GM21723 (cell line): Measurements from ENCODE around the gene KCND2.
"Not testable (repeated sequence)": the region's sequence is repeated elsewhere in the genome, so short reads cannot be mapped to it uniquely, and the experiment has no call there.

Experiments used
- ATAC-seq: cut with Tn5 transposase; IDR thresholded peaks from one replicate; pipeline ENCODE4 v1.9.1; 2021; ENCODE audit warnings: mild to moderate bottlenecking, moderate library complexity; ENCODE audit not compliant: unreplicated experiment

Gene KCND2

GRCh38 chr7:120480472-120480871 is 207.5 kb downstream of the KCND2 start:
- no peak for ATAC-seq

DNA sequence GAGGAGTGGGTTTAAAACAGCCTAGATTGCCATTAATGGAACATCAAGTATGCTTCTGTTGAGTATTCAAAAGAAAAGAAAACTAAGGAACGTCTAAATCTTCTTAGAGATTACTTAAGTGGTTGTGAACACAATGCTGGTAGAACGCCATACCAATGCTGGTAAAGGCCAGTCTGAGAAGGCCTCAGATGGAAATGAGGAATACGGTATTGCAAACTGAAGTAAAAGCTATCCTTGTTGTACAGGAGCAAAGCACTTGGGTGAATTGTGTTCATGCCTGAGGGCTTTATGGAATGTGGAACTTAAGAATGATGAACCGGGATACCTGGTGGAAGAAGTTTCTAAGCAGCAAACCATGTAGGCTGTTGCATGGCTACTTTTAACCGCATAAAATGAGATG is 208.0 kb downstream of the KCND2 start:
- ATAC-seq = no peak

DNA sequence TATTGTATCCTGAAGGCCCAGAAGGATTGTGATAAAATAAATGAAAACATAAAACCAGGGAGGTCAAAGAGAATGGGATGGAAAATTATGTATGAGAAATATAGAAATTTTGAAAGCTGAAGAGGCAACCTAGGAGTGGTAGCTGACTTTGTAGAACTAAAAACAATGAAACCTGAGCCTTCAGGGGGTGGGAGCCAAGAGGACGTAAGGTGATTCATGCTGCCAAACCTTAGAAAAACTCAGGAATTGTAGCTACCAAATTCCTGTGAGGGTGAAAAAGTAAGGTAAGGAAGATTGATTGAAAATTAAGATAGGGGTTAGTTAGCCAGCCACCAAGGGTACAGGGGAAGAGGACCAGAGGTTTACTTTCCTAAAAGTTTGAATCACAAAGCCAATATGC is 213.2 kb downstream of the KCND2 start:
- ATAC-seq = no peak

GRCh38 chr7:120502132-120502531 is 229.2 kb downstream of the KCND2 start:
- no peak for ATAC-seq

DNA sequence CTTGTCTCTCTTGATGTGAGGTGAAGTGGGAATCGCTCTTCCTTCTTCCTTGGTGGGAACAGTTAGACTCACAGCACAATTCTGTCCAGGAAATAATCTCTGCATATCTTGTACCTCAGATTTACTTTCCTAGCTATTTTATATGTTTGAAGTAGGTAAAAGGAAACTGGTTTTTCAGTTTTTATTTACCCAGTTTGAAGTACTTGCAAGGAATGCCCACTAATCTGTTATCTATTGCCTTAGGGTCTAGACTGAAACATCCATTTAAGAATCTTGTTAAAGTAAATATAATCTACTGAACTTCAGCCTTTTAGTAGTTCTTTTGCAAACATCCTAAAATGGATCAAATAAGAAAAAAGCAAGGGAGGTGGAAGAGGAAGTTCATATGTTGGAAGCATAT is 229.8 kb downstream of the KCND2 start:
- no peak for ATAC-seq

DNA sequence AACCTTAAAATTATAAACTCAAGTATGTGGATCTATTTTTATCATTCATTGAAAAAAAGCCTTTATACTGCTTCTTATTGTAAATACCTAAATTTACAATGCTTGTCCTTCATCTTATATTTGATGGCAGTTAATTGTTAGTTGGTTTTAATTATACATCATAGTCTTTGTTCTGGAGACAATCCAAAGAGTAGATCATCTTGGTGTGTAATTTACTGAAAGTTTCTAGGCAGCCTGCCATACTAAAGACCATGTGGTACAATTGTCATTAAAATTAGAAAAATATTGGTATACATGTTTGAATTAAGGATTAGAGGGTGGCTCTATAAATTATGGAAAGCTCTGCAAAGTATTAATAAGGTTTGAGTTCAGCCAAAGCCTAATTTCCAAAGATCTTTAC is 231.4 kb downstream of the KCND2 start:
- no peak for ATAC-seq

- no peak for ATAC-seq
These were observed 232.8 kb downstream of the KCND2 start for GRCh38 chr7:120505770-120506169.

DNA sequence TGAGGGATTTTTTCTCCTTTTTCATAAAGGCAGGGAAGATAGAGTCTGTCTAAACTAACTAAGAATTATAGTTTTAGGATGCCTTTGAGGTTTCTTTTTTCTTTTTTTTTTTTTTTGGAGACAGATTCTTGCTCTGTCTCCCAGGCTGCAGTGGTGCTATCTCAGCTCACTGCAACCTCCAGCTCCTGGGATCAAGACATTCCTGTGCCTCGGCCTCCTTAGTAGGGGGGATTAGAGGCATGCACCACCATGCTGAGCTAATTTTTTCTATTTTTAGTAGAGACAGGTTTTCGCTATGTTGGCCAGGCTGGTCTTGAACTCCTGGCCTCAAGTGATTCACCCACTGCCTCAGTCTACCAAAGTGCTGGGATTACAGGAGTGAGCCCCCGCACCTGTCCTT is 239.7 kb downstream of the KCND2 start:
- ATAC-seq = no peak

GRCh38 chr7:120519224-120519623 is 246.2 kb downstream of the KCND2 start:
- no peak for ATAC-seq

- no peak for ATAC-seq
These were observed 249.1 kb downstream of the KCND2 start for GRCh38 chr7:120521761-120522737.

DNA sequence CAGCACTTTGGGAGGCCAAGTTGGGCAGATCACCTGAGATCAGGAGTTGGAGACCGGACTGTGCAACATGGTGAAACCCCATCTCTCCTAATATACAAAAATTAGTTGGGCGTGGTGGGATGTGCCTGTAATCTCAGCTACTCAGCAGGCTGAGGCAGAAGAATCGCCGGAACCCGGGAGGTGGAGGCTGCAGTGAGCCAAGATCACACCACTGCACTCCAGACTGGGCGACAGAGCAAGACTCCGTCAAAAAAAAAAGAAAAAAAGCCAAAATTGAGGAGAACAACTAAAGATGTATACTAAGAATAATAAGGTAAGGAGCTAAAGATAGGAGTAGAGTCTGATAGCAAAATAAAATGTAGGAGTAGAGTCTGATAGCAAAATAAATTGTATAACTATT is 251.0 kb downstream of the KCND2 start:
- no peak for ATAC-seq

DNA sequence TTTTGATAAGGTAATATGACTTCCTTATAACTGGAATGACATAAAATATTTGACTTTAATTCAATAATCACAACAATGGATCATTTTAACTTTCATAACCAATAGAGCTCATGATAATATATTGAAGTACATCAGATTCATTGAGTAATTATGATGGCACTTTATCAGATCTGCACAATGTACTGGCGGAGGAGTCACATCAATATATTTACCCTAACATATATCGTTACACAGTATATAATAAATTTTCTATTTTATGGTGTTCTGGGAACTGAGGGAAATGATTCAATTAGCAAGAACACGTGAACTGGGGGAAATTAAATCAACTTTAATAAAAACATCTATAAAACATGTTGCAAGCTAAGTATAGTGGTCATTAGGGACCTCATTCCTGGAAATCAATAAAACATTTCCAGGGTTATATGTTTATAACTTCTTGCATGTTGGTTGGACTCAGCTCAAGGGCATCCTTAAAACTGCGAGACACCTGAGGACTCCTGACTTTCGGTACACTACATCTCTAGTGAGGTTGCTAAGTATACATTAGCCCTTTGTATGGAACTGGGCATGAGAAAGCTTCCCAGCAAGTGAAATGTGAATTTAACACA is 254.0 kb downstream of the KCND2 start:
- ATAC-seq = no peak

DNA sequence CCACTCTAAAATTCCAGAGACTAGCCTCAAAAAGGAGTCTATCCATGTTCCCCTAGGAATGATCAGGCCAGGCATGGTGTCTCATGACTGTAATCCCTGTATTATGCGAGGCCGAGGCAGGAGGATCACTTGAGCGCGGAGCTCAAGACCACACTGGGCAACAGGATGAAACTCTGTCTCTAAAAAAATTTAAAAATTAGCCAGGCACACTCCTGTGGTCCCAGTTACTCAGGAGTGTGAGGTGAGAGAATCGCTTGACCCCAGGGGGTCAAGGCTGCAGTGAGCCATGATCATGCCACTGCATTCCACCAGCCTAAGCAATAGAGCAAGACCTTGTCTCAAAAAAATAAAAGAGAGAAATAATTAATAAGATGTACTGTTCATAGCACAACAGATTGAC is 256.8 kb downstream of the KCND2 start:
- ATAC-seq = no peak

GRCh38 chr7:120538335-120538734 is 265.4 kb downstream of the KCND2 start:
- no peak for ATAC-seq

GRCh38 chr7:120539321-120539720 is 266.3 kb downstream of the KCND2 start:
- no peak for ATAC-seq

- ATAC-seq = peak; percentile 46
These were observed 274.6 kb downstream of the KCND2 start for GRCh38 chr7:120547605-120548004.

- ATAC-seq = no peak
These were observed 277.6 kb downstream of the KCND2 start for GRCh38 chr7:120550494-120551048.

DNA sequence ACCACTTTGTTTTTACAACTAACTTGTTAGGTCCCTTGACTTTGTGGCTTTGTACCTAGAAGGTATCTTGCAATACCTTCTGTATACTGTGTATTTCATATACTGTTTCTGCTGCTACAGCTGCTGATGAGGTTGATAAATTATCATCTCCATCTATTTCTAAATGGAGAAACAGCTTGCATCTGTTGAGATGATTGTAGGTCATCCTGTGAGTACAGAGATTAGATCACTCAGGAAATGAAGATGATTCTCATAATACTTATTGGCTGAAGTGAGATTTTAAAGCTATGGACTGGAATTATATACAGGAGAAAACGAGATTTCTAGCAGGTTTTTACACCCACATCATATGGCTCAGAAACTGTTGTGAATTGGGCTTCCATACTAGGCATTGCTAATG is 280.5 kb downstream of the KCND2 start:
- ATAC-seq = peak; percentile 54

DNA sequence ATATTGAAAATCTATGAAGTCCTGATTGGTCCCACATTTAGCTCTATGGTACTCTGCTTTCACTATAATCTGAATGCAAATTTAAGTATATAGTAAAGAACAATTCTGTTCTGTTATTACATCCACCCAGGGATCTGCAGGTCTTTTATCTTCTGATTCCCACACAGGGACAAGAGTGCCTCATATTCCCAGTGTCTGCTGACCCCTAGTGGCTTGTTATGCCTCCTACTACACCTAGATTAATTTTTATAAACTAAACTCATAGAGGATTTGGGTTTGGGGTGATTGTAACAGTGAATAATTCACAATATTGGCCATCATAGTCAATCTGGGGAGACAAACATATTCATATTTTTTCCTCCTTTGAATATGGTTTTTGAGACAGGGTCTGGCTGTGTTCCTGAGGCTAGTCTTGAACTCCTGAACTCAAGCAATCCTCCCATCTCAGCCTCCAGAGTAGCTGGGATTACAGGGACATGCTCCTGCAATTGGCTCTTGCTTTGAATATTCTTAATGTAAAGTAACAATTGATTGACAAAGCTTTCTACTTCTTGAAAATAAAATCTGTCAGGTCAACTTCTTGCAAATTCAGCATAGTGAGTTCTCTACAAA is 282.1 kb downstream of the KCND2 start:
- peak; percentile 73 for ATAC-seq

- no peak for ATAC-seq
These were observed 291.2 kb downstream of the KCND2 start for GRCh38 chr7:120564145-120564544.

GRCh38 chr7:120567204-120567603 is 294.2 kb downstream of the KCND2 start:
- no peak for ATAC-seq

- ATAC-seq = not testable (repeated sequence)
These were observed 305.7 kb downstream of the KCND2 start for GRCh38 chr7:120578657-120579056.
